GM23338 (cell line): ENCODE measurements around the gene SRP14. TPM values are rescaled to one million over a fixed set of nuclear protein-coding genes. Genes with fewer than 3 reads are reported as not detected.

Experiments
- ATAC-seq: fragments of 200-7000 bp; cut with Tn5 transposase; 3 replicates; pipeline ENCODE4 v1.9.1; 2020
- DNase-seq: peaks from one replicate; pipeline ENCODE4 v3.0.0-alpha.2; 2015; ENCODE audit warnings: low spot score
- H2AFZ ChIP-seq: fragments of 200-600 bp; sonication (generic); 2 replicates; pipeline ENCODE4 v1.8.0; 2016; ENCODE audit warnings: antibody characterized with exemption, mild to moderate bottlenecking, moderate library complexity
- H3F3A ChIP-seq: fragments of 200-600 bp; sonication (generic); replicated peaks from 2 replicates; pipeline ENCODE4 v1.8.0; 2017; ENCODE audit warnings: antibody characterized with exemption, mixed run types, low read depth
- H3K27ac ChIP-seq: fragments of 200-600 bp; sonication (generic); 2 replicates; pipeline ENCODE4 v1.6.1; 2016; ENCODE audit warnings: low read depth
- H3K27me3 ChIP-seq: fragments of 200-600 bp; sonication (generic); 2 replicates; pipeline ENCODE4 v1.8.0; 2016; ENCODE audit warnings: mild to moderate bottlenecking, mixed run types, moderate library complexity; ENCODE audit not compliant: insufficient read depth
- H3K36me3 ChIP-seq: fragments of 200-600 bp; sonication (generic); 2 replicates; pipeline ENCODE4 v1.8.0; 2016; ENCODE audit warnings: mild to moderate bottlenecking; ENCODE audit not compliant: insufficient read depth
- H3K4me1 ChIP-seq: fragments of 200-600 bp; sonication (generic); 2 replicates; pipeline ENCODE4 v1.8.0; 2016; ENCODE audit warnings: mild to moderate bottlenecking, moderate library complexity; ENCODE audit not compliant: insufficient read depth
- H3K4me2 ChIP-seq: fragments of 200-600 bp; sonication (generic); 2 replicates; pipeline ENCODE4 v1.7.1; 2017; ENCODE audit warnings: mixed run types
- H3K4me3 ChIP-seq: fragments of 200-600 bp; sonication (generic); 2 replicates; pipeline ENCODE4 v1.6.1; 2016; ENCODE audit warnings: mixed run types
- H3K79me2 ChIP-seq: fragments of 200-600 bp; sonication (generic); replicated peaks from 2 replicates; pipeline ENCODE4 v1.8.0; 2017; ENCODE audit warnings: mild to moderate bottlenecking; ENCODE audit not compliant: insufficient read depth
- H3K9me2 ChIP-seq: fragments of 200-600 bp; sonication (generic); 2 replicates; pipeline ENCODE4 v1.8.0; 2017; ENCODE audit not compliant: insufficient read depth
- H4K20me1 ChIP-seq: fragments of 200-600 bp; sonication (generic); replicated peaks from 2 replicates; pipeline ENCODE4 v1.8.0; 2017; ENCODE audit warnings: mild to moderate bottlenecking; ENCODE audit not compliant: insufficient read depth
- H3K27ac Mint-ChIP-seq: 2 replicates; pipeline ENCODE4 v1.8.0; 2020; ENCODE audit warnings: inconsistent platforms, mild to moderate bottlenecking, moderate library complexity, mixed read lengths
- H3K27me3 Mint-ChIP-seq: 3 replicates; pipeline ENCODE4 v1.8.0; 2022; ENCODE audit warnings: low read depth, mild to moderate bottlenecking, moderate library complexity, mixed read lengths, inconsistent platforms; ENCODE audit not compliant: insufficient read depth, poor library complexity
- H3K36me3 Mint-ChIP-seq: 3 replicates; pipeline ENCODE4 v1.8.0; 2021; ENCODE audit warnings: low read depth, mild to moderate bottlenecking, inconsistent platforms, moderate library complexity, mixed read lengths
- H3K4me1 Mint-ChIP-seq: 3 replicates; pipeline ENCODE4 v1.8.0; 2020; ENCODE audit warnings: mild to moderate bottlenecking, inconsistent platforms, mixed read lengths
- H3K4me3 Mint-ChIP-seq: 3 replicates; pipeline ENCODE4 v1.8.0; 2021; ENCODE audit warnings: moderate library complexity, mild to moderate bottlenecking, inconsistent platforms, mixed read lengths
- H3K9me3 Mint-ChIP-seq: 3 replicates; pipeline ENCODE4 v1.8.0; 2020; ENCODE audit warnings: moderate library complexity, mild to moderate bottlenecking, inconsistent platforms, mixed read lengths
- CREB1 ChIP-seq: fragments of 250-450 bp; sonication (Bioruptor Pico); IDR thresholded peaks from 2 replicates; pipeline ENCODE4 v1.5.0; 2020; ENCODE audit warnings: low read depth, mild to moderate bottlenecking, moderate library complexity
- EZH2 ChIP-seq: fragments of 200-600 bp; sonication (generic); IDR thresholded peaks from one replicate; pipeline ENCODE4 v1.8.0; 2017; ENCODE audit warnings: antibody characterized with exemption, mild to moderate bottlenecking, low read depth; ENCODE audit not compliant: unreplicated experiment
- EZH2phosphoT487 ChIP-seq: fragments of 200-600 bp; sonication (generic); IDR thresholded peaks from one replicate; pipeline ENCODE4 v1.8.1; 2018; ENCODE audit warnings: antibody characterized with exemption; ENCODE audit not compliant: unreplicated experiment
- JUNB ChIP-seq: IDR thresholded peaks from one replicate; pipeline ENCODE4 v1.6.1; 2016; ENCODE audit warnings: antibody characterized with exemption; ENCODE audit not compliant: unreplicated experiment
- NANOG ChIP-seq: IDR thresholded peaks from 2 replicates; pipeline ENCODE4 v1.6.1; 2016; ENCODE audit warnings: antibody characterized with exemption, borderline replicate concordance
- POLR2AphosphoS5 ChIP-seq: IDR thresholded peaks from 2 replicates; pipeline ENCODE4 v1.6.1; 2016; ENCODE audit warnings: antibody characterized with exemption, low read depth
- STAT1 ChIP-seq: IDR thresholded peaks from one replicate; pipeline ENCODE4 v1.6.1; 2016; ENCODE audit warnings: antibody characterized with exemption; ENCODE audit not compliant: unreplicated experiment
- ZNF114 ChIP-seq: fragments of 250-450 bp; sonication (Bioruptor Pico); IDR thresholded peaks from 2 replicates; pipeline ENCODE4 v1.5.0; 2020; ENCODE audit warnings: mild to moderate bottlenecking, moderate library complexity
- ZNF331 ChIP-seq: fragments of 250-450 bp; sonication (Bioruptor Pico); IDR thresholded peaks from 2 replicates; pipeline ENCODE4 v1.5.0; 2020; ENCODE audit warnings: low read depth, mild to moderate bottlenecking, moderate library complexity
- polyA plus RNA-seq: library from polyadenylated mRNA; unstranded; fragments of >200 nt; fragmentation: Nextera tagmentation; extraction: Ambion mirVana; gene quantifications from 2 replicates; pipeline ENCODE4 v1.2.1, GENCODE V29; 2016
- total RNA-seq: library from RNA; depleted of rRNA; stranded (reverse); fragments of >200 nt; shearing (Covaris generic); gene quantifications from 2 replicates; pipeline ENCODE4 v1.2.3, GENCODE V29; 2014
- TF ChIP-seq, protein P1 (sequence below): IDR thresholded peaks from one replicate; pipeline ENCODE4 v1.6.1; 2018; ENCODE audit warnings: antibody characterized with exemption; ENCODE audit not compliant: unreplicated experiment
- TF ChIP-seq, protein P2 (sequence below): fragments of 250-450 bp; sonication (Bioruptor Pico); IDR thresholded peaks from 2 replicates; pipeline ENCODE4 v1.5.0; 2020; ENCODE audit warnings: mild to moderate bottlenecking, moderate library complexity
- TF ChIP-seq, protein P3 (sequence below), 2 experiments: fragments of 200-600 bp in 1 of 2; sonication (generic) in 1 of 2; conservative IDR thresholded peaks; 2 replicates each; pipeline versions ENCODE4 v1.5.1 to v1.6.1; 2016 to 2017; ENCODE audit warnings: antibody characterized with exemption in 2 of 2, low read depth in 2 of 2, mild to moderate bottlenecking in 2 of 2, moderate library complexity in 1 of 2
- TF ChIP-seq, protein P4 (sequence below): IDR thresholded peaks from 2 replicates; pipeline ENCODE4 v1.6.1; 2016; ENCODE audit warnings: antibody characterized with exemption

The SRP14 gene
- total and polyA plus RNA-seq, 2 experiments from 2014 or later: 249 to 1,412 TPM

GRCh38 chr15:40069178-40070165 lies 30.5 kb upstream of the SRP14 start:
- no peak overlapping the region for H3K4me3 ChIP-seq
- Mint-ChIP-seq H3K27me3 (peaks cover 15% of the 10 kb centered on the region), H3K9me3 (peaks cover 9% of the 10 kb centered on the region), H3K4me1 (peaks cover 30% of the 10 kb centered on the region), H3K4me3 (no peak overlapping the region; the same call in 2 of the 3 replicates), H3K36me3 (peaks cover 8% of the 10 kb centered on the region), H3K27ac (no peak overlapping the region)
- no peak overlapping the region for H3K27ac ChIP-seq
- H3K4me2 ChIP-seq: peak overlapping the region; percentile 51; the same call in 1 of the 2 replicates
- ATAC-seq: peak; percentile 80
- no peaks in the 10 kb centered on the region for H3K36me3 ChIP-seq
- no peaks in the 10 kb centered on the region for H3K79me2 ChIP-seq
- peaks cover 11% of the 10 kb centered on the region for H3K4me1 ChIP-seq
- H4K20me1 ChIP-seq: no peaks in the 10 kb centered on the region
- peak overlapping the region; percentile 52; the same call in 1 of the 2 replicates for H2AFZ ChIP-seq
- no peaks in the 10 kb centered on the region for H3K9me2 ChIP-seq
- H3F3A ChIP-seq: 0 out of 2 replicates have a peak, but pooled peaks cover 6% of the 10 kb centered on the region
- H3K27me3 ChIP-seq: no peaks in the 10 kb centered on the region
- DNase-seq: peak; percentile 60
- TF ChIP-seq ZNF331 (CRISPR knock-in tag): no peak
- TF ChIP-seq ZNF114 (CRISPR knock-in tag): no peak
- no peak for TF ChIP-seq JUNB
- no peak for TF ChIP-seq EZH2phosphoT487
- TF ChIP-seq, protein P1, sequence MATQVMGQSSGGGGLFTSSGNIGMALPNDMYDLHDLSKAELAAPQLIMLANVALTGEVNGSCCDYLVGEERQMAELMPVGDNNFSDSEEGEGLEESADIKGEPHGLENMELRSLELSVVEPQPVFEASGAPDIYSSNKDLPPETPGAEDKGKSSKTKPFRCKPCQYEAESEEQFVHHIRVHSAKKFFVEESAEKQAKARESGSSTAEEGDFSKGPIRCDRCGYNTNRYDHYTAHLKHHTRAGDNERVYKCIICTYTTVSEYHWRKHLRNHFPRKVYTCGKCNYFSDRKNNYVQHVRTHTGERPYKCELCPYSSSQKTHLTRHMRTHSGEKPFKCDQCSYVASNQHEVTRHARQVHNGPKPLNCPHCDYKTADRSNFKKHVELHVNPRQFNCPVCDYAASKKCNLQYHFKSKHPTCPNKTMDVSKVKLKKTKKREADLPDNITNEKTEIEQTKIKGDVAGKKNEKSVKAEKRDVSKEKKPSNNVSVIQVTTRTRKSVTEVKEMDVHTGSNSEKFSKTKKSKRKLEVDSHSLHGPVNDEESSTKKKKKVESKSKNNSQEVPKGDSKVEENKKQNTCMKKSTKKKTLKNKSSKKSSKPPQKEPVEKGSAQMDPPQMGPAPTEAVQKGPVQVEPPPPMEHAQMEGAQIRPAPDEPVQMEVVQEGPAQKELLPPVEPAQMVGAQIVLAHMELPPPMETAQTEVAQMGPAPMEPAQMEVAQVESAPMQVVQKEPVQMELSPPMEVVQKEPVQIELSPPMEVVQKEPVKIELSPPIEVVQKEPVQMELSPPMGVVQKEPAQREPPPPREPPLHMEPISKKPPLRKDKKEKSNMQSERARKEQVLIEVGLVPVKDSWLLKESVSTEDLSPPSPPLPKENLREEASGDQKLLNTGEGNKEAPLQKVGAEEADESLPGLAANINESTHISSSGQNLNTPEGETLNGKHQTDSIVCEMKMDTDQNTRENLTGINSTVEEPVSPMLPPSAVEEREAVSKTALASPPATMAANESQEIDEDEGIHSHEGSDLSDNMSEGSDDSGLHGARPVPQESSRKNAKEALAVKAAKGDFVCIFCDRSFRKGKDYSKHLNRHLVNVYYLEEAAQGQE: no peak
- no peak for TF ChIP-seq NANOG
- no peak for TF ChIP-seq CREB1 (CRISPR knock-in tag)
- TF ChIP-seq, protein P2, sequence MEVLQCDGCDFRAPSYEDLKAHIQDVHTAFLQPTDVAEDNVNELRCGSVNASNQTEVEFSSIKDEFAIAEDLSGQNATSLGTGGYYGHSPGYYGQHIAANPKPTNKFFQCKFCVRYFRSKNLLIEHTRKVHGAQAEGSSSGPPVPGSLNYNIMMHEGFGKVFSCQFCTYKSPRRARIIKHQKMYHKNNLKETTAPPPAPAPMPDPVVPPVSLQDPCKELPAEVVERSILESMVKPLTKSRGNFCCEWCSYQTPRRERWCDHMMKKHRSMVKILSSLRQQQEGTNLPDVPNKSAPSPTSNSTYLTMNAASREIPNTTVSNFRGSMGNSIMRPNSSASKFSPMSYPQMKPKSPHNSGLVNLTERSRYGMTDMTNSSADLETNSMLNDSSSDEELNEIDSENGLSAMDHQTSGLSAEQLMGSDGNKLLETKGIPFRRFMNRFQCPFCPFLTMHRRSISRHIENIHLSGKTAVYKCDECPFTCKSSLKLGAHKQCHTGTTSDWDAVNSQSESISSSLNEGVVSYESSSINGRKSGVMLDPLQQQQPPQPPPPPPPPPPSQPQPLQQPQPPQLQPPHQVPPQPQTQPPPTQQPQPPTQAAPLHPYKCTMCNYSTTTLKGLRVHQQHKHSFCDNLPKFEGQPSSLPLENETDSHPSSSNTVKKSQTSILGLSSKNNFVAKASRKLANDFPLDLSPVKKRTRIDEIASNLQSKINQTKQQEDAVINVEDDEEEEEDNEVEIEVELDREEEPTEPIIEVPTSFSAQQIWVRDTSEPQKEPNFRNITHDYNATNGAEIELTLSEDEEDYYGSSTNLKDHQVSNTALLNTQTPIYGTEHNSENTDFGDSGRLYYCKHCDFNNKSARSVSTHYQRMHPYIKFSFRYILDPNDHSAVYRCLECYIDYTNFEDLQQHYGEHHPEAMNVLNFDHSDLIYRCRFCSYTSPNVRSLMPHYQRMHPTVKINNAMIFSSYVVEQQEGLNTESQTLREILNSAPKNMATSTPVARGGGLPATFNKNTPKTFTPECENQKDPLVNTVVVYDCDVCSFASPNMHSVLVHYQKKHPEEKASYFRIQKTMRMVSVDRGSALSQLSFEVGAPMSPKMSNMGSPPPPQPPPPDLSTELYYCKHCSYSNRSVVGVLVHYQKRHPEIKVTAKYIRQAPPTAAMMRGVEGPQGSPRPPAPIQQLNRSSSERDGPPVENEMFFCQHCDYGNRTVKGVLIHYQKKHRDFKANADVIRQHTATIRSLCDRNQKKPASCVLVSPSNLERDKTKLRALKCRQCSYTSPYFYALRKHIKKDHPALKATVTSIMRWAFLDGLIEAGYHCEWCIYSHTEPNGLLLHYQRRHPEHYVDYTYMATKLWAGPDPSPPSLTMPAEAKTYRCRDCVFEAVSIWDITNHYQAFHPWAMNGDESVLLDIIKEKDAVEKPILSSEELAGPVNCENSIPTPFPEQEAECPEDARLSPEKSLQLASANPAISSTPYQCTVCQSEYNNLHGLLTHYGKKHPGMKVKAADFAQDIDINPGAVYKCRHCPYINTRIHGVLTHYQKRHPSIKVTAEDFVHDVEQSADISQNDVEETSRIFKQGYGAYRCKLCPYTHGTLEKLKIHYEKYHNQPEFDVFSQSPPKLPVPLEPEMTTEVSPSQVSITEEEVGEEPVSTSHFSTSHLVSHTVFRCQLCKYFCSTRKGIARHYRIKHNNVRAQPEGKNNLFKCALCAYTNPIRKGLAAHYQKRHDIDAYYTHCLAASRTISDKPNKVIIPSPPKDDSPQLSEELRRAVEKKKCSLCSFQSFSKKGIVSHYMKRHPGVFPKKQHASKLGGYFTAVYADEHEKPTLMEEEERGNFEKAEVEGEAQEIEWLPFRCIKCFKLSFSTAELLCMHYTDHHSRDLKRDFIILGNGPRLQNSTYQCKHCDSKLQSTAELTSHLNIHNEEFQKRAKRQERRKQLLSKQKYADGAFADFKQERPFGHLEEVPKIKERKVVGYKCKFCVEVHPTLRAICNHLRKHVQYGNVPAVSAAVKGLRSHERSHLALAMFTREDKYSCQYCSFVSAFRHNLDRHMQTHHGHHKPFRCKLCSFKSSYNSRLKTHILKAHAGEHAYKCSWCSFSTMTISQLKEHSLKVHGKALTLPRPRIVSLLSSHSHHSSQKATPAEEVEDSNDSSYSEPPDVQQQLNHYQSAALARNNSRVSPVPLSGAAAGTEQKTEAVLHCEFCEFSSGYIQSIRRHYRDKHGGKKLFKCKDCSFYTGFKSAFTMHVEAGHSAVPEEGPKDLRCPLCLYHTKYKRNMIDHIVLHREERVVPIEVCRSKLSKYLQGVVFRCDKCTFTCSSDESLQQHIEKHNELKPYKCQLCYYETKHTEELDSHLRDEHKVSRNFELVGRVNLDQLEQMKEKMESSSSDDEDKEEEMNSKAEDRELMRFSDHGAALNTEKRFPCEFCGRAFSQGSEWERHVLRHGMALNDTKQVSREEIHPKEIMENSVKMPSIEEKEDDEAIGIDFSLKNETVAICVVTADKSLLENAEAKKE (CRISPR knock-in tag): no peak
- TF ChIP-seq STAT1: no peak
- TF ChIP-seq POLR2AphosphoS5: no peak
- TF ChIP-seq, protein P3, sequence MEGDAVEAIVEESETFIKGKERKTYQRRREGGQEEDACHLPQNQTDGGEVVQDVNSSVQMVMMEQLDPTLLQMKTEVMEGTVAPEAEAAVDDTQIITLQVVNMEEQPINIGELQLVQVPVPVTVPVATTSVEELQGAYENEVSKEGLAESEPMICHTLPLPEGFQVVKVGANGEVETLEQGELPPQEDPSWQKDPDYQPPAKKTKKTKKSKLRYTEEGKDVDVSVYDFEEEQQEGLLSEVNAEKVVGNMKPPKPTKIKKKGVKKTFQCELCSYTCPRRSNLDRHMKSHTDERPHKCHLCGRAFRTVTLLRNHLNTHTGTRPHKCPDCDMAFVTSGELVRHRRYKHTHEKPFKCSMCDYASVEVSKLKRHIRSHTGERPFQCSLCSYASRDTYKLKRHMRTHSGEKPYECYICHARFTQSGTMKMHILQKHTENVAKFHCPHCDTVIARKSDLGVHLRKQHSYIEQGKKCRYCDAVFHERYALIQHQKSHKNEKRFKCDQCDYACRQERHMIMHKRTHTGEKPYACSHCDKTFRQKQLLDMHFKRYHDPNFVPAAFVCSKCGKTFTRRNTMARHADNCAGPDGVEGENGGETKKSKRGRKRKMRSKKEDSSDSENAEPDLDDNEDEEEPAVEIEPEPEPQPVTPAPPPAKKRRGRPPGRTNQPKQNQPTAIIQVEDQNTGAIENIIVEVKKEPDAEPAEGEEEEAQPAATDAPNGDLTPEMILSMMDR (conservative IDR thresholded peaks at IDR 0.05; ENCODE audit: low read depth in 2 of 2): no peak
- TF ChIP-seq EZH2: no peak
- TF ChIP-seq, protein P4, sequence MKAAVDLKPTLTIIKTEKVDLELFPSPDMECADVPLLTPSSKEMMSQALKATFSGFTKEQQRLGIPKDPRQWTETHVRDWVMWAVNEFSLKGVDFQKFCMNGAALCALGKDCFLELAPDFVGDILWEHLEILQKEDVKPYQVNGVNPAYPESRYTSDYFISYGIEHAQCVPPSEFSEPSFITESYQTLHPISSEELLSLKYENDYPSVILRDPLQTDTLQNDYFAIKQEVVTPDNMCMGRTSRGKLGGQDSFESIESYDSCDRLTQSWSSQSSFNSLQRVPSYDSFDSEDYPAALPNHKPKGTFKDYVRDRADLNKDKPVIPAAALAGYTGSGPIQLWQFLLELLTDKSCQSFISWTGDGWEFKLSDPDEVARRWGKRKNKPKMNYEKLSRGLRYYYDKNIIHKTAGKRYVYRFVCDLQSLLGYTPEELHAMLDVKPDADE: no peak
